HG03378 (cell line): ENCODE results near the gene ADARB1.

Source experiments
- ATAC-seq: cut with Tn5 transposase; IDR thresholded peaks from one replicate; pipeline ENCODE4 v1.9.1; 2021; ENCODE audit warnings: mild to moderate bottlenecking, moderate library complexity; ENCODE audit not compliant: unreplicated experiment

ADARB1 gene

DNA sequence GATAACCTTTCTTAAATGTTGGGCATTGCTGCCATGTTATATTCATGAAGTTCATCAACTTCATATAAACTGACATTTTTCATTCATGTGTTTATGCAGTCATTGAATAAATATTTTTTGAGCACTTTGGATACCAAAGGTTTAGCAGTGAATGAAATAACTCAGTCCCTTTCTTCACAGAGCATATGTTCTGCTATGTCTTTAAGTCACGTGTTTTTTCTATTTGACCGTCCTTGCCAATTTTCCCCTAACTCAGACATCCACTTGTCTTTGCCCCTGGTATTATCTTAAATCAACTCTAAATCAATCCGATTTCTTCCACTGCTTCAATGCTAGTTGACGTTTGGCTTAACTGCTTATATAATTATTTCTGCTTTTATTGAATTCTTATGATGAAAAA lies 16.6 kb downstream of the ADARB1 start:
- no peak for ATAC-seq

GRCh38 chr21:45091550-45092322 lies 17.4 kb downstream of the ADARB1 start:
- ATAC-seq, result no peak

DNA sequence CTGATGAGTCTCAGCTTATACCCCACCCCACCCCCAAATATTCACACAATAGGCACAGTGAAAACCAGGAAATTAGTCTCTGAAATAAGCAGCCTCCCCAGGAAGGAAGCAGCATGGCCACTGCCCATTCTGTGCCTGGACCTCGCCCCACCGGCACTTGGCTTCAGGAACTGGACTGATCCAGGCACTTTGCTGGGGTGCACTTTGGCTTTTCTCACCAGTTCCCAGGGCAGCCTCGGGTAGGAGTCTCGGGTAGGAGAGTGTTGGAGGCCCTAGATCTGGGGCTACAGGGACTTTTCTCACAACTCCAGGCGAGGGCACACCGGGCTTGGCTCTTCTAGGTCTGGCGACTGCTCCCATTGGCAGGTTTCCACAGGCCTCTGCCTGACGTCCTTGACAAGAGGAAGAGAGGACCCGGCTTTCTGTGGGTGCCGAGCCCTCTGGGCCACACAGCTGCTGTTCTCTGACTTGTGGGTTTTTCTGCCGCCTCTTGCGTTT lies 18.7 kb downstream of the ADARB1 start:
- ATAC-seq, result no peak

DNA sequence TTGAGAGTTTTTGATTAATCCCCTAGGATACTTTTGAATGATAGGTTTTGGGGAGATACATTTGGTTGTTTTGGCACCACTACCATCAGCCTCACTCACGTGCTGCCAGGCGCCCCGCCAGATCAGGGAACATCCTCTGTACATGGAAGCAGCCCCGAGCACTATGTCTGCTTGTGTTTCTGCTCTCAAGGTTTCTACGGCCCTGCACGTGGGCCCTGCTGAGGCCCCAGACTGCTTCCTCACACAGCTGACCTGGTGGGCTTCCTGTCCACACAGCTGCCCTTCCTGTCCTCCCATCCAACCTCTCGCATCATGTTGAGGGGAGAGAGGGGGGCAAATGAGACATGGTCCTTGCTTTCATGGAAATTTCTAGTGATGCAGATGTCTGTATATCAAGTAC lies 20.0 kb downstream of the ADARB1 start:
- ATAC-seq, result no peak

- no peak for ATAC-seq
Observed at GRCh38 chr21:45095505-45095904, 21.1 kb downstream of the ADARB1 start.

DNA sequence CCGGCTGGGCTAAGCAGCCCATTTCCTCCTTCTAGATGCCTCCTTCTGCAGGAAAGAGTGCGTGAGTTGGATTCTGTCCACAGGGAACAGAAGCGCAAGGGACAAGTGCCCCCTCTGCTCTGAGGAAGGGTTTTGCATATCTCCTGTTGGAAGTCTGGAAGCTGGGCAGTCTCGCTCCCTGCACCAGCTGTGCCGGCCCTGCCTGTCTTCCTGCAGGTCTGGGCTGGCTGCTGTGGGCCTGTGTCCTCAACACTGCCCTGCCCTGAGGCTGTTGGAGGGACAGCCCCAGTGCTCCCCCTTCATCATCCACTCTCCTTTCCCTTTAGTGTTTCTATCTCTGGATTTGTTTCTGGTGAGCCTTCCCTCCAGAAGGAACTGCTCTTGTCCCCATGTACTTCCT lies 21.8 kb downstream of the ADARB1 start:
- ATAC-seq, result no peak

GRCh38 chr21:45097827-45098387 lies 23.5 kb downstream of the ADARB1 start:
- no peak for ATAC-seq

- no peak for ATAC-seq
Observed at GRCh38 chr21:45098867-45099266, 24.5 kb downstream of the ADARB1 start.

DNA sequence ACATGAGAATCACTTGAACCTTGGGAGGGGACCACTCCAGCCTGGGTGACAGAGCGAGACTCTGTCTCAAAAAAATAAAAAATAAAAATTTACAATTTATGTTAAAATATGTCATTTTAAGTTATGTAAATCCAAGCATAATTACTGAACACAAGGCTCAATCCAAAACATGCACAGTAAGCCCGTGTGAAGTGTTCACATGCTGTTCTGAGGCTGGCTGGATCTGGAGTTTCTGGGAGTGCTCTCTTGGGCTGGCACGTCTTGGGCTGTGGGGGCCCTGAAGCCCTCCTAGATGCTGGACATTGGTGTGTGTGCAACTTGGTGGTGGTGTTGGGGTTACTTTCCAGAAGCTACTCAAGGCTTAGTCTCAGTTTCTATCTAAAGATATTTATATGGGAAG lies 25.2 kb downstream of the ADARB1 start:
- ATAC-seq, result no peak

DNA sequence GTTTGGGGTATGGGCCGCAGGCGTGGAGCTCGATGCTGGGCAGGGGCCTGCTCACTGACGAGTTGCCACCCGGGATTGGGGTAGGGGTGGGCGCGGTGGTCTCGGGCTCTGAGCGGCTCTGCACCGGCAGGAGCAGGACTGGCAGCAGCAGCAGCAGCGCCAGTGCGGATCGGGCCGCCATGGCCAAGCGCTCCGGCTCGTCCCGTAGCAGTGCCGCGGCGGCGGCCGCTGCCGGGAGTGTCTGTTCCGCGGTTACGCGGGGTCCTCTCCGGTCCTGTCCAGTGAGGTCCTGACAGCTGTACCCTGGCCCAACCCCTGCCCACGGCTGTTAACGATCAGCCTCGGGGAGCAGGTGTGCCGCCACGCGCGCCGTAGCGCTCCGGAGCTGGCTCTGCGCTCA lies 26.5 kb downstream of the ADARB1 start:
- ATAC-seq, result no peak

GRCh38 chr21:45102391-45102932 lies 28.1 kb downstream of the ADARB1 start:
- no peak for ATAC-seq

- ATAC-seq, result no peak
Observed at GRCh38 chr21:45103971-45104520, 29.7 kb downstream of the ADARB1 start.

- no peak for ATAC-seq
Observed at GRCh38 chr21:45104560-45104959, 30.2 kb downstream of the ADARB1 start.

DNA sequence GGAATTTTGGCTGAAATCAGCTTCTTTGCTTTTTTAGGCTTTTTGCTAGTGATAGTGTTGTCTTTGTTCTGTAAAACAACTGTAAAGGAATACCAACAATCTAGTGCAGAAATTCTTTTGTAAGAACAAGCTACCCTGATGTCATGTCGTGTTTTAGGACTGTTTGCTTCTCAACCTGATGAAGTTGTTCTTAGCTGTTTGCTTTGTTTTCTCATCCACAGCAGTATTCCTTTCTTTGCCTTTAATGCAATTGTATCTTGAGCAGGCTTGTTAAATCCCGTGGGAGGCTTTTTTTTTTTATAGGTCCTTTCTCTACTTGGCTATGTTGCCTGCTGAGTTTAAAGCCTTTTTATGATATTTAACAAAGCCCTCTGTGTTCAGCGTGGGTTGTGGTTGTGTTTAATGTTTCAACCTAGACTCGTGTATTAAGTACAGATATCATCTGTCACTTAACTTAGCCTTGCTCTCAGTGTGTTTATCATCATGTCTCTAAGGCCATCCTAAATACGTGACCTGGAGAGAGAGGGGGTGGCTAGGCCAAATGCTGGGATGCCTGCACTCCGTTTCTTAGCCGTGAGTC lies 31.6 kb downstream of the ADARB1 start:
- no peak for ATAC-seq

DNA sequence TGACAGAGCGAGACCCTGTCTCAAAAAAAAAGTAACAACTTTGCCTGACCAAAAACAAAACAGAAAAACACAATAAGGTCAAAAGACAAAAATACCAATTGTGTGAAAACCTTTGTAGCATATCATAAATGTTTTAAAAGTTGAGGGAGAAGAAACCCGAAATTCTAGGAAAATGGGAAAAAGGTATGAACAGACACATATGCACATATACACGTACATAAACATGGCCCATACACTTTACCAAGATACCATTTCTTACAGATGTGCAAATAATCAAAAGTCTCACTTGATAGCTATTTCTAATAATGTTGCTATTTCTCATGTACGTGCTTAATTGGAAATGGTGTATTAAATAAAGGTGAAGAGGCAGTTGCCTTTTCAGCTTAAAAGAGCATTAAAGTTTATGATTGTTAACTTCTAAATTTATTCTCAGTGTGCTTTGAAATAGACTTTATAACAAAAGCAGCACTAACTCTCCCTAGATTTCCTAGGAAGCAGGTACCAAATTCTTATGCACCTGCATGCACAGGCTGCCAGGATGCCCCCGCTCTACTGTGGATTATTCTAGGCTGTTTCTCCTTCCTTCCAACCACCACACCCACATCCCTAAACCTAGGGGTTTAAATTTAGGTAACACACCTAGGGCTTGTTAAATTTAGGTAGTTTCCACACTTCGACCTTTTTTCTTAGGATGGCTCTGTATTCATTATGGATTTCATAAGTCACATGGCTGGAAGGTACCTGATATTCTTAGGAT lies 33.8 kb downstream of the ADARB1 start:
- no peak for ATAC-seq

DNA sequence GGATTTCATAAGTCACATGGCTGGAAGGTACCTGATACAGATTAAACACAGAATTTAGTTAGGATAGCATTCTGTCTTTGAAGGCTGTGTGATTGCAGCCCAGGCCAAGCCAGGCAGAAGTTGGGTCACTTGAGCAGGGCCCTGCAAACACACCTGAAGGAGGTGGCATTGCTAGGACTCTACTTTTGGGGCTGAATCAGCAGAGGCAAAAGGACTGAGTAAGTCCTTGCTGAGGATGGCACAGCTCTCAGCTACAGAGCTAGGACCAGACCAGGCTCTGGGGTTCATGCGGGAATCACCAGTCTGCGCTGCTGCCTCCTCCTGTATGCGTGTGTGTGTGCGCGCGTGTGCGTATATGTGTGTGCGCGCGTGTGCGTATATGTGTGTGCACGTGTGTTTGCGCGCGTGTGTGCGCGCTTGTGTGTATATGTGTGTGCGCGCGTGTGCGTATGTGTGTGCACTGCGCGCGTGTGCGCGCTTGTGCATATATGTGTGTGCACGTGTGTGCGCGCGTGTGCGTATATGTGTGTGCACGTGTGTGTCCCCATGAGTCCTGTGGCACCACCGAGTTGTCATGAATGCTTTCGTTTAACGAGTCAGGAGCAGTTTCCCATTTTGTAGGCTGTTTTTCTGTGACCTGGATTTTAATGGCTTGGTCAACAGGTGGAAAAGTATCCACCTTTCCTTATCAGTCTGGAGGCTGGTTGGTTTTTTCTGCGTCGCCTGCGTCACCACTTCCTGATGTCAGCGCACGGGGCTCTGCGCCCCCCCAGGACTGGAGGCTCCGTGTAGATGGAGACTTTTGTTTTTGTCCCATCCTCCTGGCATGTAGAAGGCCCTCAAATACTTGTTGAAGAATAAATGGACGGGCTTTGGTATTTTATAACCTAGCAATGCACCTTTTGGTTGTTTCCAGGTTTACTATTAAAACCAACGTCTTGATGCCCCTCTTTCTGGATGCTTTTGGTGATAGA lies 34.7 kb downstream of the ADARB1 start:
- ATAC-seq, result no peak

- ATAC-seq, result peak; percentile 75
Observed at GRCh38 chr21:45109831-45110492, 35.6 kb downstream of the ADARB1 start.

GRCh38 chr21:45110873-45111624 lies 36.7 kb downstream of the ADARB1 start:
- no peak for ATAC-seq

DNA sequence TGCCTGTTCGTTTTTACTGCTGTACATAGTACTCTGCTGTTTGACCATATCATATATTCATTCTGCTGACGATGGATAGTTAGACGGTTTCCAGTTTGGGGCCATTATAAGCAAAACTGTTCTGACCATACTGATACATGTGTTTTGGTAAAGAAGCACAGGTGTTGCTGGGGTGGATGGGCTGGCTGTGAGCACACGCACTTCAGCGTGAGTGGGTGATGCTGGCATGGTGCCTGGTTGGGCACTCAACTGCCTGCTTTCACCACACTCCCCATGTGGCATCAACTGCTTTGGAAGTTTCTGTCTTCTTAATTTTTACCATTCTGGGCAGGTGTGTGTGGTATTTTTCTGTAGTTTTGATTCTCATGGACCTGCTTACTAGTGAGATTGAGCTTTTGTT lies 37.3 kb downstream of the ADARB1 start:
- ATAC-seq, result no peak
